Measurements from ENCODE around the gene SMCO3.

SMCO3 gene

DNA sequence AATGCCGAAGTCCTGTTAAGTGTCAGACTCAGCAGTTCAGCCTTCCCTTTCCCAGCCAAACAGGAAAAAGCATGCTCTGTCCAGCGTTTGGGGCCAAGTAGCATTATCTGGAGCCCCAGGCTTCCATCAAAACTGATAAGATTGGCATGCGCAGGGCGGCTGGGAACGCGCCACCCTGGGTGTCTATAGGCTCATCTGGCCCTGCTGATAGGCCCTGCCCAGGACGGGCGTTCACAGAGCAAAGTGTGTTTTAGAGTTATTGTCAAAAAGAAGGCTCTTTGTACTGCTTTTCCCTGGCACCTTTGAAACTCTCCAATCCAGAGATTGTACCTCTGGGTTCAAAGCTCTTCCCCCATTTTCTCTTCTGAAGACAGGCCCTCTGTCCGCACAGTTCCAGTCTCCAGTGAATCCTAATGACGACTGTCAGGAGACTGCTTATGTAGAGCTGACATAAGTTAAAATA, 29.5 kb upstream of the SMCO3 start, which contains the start of gene ART4:
ART4 (minus strand) TSS at position 102 of the 463 bp plus-strand sequence. CDS start 413 bp downstream, outside the sequence.
- TF ChIP-seq, protein P1, sequence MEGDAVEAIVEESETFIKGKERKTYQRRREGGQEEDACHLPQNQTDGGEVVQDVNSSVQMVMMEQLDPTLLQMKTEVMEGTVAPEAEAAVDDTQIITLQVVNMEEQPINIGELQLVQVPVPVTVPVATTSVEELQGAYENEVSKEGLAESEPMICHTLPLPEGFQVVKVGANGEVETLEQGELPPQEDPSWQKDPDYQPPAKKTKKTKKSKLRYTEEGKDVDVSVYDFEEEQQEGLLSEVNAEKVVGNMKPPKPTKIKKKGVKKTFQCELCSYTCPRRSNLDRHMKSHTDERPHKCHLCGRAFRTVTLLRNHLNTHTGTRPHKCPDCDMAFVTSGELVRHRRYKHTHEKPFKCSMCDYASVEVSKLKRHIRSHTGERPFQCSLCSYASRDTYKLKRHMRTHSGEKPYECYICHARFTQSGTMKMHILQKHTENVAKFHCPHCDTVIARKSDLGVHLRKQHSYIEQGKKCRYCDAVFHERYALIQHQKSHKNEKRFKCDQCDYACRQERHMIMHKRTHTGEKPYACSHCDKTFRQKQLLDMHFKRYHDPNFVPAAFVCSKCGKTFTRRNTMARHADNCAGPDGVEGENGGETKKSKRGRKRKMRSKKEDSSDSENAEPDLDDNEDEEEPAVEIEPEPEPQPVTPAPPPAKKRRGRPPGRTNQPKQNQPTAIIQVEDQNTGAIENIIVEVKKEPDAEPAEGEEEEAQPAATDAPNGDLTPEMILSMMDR (IDR thresholded peaks at IDR 0.05; ENCODE audit: low read depth, low read length) = no peak
- no peaks in the 10 kb centered on the region for H3K9me3 ChIP-seq
- H3K4me3 ChIP-seq (ENCODE audit: low read depth, low read length) = no peak within 1 kb of the TSS
- no peaks in the 10 kb centered on the region for H3K36me3 ChIP-seq
- H3K4me1 ChIP-seq = peaks cover 13% of the 10 kb centered on the region
- DNase-seq = no peak
- H3K27me3 ChIP-seq = no peaks in the 10 kb centered on the region

DNA sequence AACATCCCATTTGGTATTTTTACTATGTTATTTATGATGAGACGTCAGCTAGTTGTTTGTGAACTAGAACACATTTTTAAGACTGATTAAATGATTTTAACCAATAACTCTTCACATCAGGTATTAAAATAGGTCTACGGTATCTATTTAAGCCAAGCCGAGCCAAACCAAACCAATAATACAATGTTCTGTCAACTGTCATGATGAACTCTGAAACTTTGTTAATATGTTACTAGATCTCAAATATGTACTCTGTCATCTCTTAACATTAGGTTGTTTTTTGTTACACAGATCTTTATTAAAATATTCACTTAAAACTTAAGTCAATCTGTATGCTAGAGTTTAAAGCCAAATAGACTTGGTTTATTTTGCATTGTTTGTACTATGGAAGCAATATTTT, 28.3 kb upstream of the SMCO3 start:
- DNase-seq = no peak
- Histone ChIP-seq H3K36me3 (no peaks in the 10 kb centered on the region), H3K4me3 (ENCODE audit: low read depth, low read length) (no peak overlapping the region), H3K4me1 (peaks cover 12% of the 10 kb centered on the region), H3K9me3 (no peaks in the 10 kb centered on the region), H3K27me3 (no peaks in the 10 kb centered on the region)
- TF ChIP-seq, protein P1 (IDR thresholded peaks at IDR 0.05; ENCODE audit: low read depth, low read length) = no peak

DNA sequence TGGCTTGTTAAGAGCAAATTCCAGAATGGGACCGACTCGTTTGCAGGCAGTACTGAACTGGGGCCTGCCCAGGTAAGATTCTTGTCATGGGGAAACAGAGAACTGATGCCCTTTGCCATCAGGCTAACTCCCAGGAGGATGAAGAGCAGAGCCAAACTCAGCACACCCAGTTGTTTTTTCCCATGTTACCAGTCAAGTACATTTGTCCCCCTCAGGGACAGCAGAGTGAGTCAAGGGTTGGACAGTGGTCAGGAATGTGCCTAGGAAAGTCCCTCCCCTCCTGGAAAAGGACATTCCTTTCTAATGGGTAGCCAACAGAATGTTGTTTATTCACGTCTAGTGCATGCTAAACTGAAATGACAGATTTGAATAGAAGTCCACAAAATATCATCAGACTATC, 27.8 kb upstream of the SMCO3 start:
- no peak for DNase-seq
- H3K36me3 ChIP-seq = no peaks in the 10 kb centered on the region

DNA sequence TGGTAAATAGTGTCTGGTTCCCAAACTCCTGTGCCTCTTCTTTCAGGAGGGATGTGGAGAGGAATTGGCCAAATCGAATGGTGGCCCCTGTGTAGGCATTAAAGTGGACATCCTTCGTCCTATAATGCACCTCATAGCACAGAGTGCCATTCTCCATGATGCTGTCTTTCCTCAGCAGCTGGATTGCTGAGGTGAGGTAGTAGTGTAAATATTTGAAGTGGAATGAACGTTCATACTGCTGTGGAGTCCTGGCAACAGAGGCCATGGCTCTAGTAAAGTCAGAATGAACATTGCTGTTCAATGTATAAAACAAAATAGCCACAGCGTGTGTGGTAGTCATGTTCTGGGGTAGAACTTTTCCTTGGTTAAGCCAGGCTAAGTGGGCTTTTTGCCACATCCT, 26.6 kb upstream of the SMCO3 start:
- H3K4me3 ChIP-seq (ENCODE audit: low read depth, low read length) = no peak overlapping the region
- H3K27me3 ChIP-seq = no peaks in the 10 kb centered on the region
- H3K36me3 ChIP-seq = no peaks in the 10 kb centered on the region
- H3K9me3 ChIP-seq = no peaks in the 10 kb centered on the region
- peaks cover 10% of the 10 kb centered on the region for H3K4me1 ChIP-seq
- TF ChIP-seq, protein P1 (IDR thresholded peaks at IDR 0.05; ENCODE audit: low read depth, low read length) = no peak
- no peak for DNase-seq

More for the DNA sequence above, 27.8 kb upstream of the SMCO3 start:
- H3K9me3 ChIP-seq = no peaks in the 10 kb centered on the region
- TF ChIP-seq, protein P1 (IDR thresholded peaks at IDR 0.05; ENCODE audit: low read depth, low read length) = no peak
- no peaks in the 10 kb centered on the region for H3K27me3 ChIP-seq
- H3K4me1 ChIP-seq = peaks cover 7% of the 10 kb centered on the region
- no peak overlapping the region for H3K4me3 ChIP-seq (ENCODE audit: low read depth, low read length)

DNA sequence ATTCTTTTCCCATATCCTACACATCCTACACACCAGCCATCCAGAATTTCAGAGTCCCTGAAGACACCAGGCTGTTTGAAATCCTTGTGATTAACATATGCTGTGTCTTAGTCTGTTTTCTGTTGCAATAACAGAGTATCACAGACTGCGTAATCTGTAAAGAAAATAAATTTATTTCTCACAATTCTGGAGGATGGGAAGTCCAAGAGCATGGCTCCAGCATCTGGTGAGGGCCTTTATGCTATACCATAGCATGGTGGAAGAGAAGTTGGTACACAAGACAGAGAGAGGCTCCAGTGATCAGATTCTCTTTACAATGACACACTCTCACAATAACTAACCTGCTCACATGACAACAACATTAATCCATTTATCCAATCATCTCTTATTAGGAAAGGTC, 25.3 kb upstream of the SMCO3 start:
- Histone ChIP-seq H3K9me3 (no peaks in the 10 kb centered on the region), H3K36me3 (no peaks in the 10 kb centered on the region), H3K4me3 (ENCODE audit: low read depth, low read length) (no peak overlapping the region), H3K4me1 (peaks cover 21% of the 10 kb centered on the region), H3K27me3 (no peaks in the 10 kb centered on the region)
- DNase-seq = no peak
- TF ChIP-seq, protein P1 (IDR thresholded peaks at IDR 0.05; ENCODE audit: low read depth, low read length) = no peak

DNA sequence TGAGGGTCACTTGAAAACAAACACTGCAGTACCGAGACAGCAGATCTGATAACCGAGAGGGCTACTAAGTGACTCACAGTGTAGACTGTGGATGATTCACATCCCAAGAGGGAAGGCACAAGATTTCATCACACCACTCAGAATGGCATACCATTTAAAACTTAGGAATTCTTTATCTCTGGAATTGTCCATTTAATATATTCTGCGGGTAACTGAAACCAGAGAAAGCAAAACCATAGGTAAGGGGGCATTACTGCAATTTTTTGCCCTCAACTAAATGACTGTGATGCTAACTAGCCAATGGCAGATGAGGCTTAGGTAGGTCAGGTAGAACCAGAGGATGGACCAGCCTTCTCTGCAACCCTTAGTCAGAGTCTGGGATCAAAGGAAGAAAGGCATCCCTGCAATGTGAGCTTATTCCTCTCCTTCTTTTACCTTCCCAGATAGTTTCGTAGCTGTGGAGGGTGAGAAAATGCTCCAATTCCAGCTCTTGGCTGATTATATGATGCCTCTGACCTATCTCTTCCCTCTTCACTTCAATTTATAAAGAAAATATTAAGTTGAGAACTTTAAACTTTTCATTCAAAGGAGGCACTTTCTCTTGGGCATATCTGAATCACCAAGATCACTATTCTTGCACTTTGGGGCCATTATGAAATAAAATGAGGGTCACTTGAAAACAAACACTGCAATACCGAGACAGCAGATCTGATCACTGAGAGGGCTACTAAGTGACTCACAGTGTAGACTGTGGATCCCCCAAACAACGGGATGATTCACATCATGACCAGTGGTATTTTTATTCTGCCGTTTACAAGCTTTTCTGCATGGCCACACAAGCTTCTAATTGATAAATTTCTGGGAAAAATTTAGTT, 22.6 kb upstream of the SMCO3 start:
- Histone ChIP-seq H3K4me1 (peaks cover 28% of the 10 kb centered on the region), H3K4me3 (ENCODE audit: low read depth, low read length) (no peak overlapping the region), H3K27me3 (no peaks in the 10 kb centered on the region), H3K36me3 (no peaks in the 10 kb centered on the region), H3K9me3 (no peaks in the 10 kb centered on the region)
- TF ChIP-seq, protein P1 (IDR thresholded peaks at IDR 0.05; ENCODE audit: low read depth, low read length) = no peak
- peak; percentile 42 for DNase-seq

Measured in BE2C (cell line).